ENCODE measurements around the gene PARVB.

Gene PARVB

DNA sequence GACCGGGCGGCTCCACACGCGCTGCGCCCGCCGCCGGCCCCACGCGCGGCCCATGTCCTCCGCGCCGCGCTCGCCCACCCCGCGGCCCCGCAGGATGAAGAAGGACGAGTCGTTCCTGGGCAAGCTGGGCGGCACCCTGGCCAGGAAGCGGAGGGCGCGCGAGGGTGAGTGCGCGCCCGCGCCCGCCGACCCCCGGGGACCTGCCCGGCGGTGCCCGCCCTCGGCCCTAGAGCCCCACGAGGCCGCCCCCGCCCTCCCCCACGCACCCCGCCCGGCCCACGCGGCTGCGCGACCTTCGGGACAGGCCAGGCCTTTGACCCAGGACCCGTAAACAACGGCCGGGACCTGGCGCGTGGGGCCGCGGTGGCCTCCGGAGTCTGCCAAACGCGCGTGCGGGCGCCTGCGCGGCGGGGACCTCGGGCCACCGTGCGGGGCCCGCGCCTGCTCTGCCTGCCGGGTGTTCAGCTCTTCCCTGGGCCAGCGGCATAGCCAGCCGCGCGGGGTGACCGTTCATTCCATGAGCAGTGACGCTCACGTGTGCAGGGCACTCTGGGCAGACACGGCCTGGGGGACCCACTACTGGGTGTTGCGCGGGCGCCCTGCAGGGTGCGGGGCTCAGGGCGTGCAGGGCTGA lies at the start of gene PARVB:
PARVB (plus strand) TSS at position 15 of the 634 bp plus-strand sequence; CDS start at position 53, 38 bp downstream.
- DNase-seq (ENCODE audit: low read depth) = no peak

- DNase-seq (ENCODE audit: low read depth) = no peak
Observed at GRCh38 chr22:43975041-43975440, 49.1 kb upstream of the PARVB start.

DNA sequence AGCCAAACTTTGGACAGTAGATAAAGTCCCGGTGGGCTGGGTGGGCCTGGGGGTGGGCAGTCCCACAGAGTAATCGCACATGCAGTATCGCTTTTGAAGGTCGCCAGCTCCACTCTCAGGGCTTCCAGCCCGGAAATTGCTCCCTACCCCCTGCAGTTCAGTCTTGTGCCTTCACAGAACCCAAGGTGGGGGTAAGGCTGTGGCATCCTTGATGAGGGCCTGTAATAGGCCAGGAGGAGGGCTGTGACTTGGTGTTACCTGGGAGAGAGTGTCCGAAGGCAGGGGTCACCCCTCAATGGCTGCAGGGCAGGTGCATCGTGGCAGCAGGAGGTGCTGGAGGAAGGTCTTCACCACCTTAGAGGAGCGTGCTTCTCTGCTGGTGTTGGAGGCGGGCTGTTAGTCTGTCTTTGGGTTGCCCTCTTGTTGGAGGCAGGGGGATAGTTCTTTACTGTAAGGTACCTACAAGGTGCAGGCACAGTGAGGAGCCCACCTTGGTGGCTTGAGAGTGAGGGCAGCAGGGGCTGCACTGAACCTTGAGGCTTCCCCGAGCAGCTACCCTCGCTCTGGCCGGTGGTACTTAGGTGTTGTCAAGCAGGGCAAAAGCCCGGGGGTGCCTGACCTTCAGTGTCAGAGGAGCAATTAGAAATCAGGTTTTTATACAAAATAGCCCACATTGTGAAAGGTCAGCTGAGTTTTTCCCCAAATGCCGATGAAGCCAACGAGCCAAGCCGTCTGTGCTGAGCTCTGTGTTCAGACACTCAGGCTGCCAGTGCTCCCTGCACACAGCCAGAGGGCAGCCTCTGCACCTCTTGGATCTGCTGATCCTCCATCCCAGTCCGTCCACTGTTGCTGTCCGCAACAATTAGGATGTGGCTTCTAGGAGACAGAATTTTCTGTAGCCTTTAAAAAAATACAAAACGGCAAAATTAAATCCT lies 47.0 kb upstream of the PARVB start:
- DNase-seq (ENCODE audit: low read depth) = no peak

DNA sequence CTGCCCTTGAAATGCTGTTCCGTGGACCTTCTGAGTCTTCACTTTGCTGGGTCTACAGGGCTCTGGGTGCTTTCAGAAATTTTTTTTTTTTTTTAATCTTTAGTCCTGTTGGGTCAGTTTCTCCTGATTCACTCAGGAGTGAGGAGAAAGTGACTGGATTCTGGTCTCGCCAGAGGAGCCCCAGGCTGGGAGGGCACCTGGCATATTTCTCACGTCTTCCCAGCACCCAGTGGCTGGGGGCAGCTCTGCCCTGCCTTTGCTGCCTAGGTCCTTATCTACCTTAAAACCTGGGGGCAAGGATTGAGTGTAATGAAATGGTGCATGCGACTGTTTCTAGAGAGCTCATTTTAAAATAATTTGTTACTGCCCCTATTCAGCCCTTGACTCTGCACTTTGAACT lies 45.5 kb upstream of the PARVB start:
- DNase-seq (ENCODE audit: low read depth) = no peak

GRCh38 chr22:43980579-43980978 lies 43.5 kb upstream of the PARVB start:
- DNase-seq (ENCODE audit: low read depth) = no peak

DNA sequence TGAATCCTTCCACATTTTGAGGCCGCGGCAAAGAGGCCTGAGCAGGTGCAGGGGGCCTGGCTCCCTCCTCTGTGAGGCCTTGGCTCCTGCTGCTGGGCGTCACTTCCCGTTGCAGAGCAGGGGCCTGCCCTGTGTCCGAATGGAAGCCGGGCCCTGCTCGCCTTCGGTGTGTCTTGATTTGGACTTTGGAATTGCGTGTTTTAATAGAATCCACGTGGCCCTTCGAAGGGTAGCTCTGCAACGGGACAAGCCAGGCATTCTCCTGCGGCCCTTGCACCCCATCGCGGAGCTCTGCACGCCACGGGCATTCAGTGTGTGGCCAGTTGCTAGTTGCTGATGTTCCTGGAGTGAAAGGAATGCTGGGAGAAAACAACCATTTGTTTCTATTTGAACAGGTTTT lies 43.1 kb upstream of the PARVB start:
- DNase-seq (ENCODE audit: low read depth) = no peak

GRCh38 chr22:43983808-43984207 lies 40.3 kb upstream of the PARVB start:
- DNase-seq (ENCODE audit: low read depth) = no peak

- no peak for DNase-seq (ENCODE audit: low read depth)
Observed at GRCh38 chr22:43985532-43985931, 38.6 kb upstream of the PARVB start.

DNA sequence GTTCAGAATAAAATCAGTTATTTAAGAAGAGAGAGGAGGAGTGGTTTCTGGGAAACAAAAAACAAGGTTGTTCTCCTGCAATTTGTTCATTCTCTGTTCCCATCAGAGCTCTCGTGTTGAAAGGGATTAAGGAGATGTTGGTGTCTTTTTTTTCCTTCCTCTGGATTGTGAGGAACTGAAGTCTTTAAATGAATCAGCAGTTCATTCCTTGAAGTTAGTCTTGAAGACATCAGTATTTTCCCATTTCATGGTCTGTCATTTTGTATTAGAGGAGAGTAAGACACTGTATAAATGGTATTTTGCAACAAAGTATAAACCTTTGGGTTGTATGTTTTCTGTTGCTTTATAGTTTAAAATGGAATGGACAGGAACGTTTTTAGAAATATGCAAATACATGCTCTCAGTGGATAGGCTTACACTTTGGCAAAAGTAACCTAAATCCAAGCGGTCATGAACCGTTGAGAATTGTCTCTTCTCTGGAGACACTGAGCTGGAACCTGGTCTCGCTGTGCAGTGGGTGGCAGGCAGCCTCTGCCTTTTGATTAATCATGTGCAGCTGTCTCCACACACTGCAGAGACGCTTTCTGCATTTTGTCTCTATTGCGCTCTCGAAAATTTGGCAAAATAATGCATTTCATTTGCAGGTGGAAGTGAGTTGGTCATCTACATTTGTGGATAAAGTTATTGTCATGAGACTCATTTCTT lies 35.8 kb upstream of the PARVB start:
- DNase-seq (ENCODE audit: low read depth) = no peak

- DNase-seq (ENCODE audit: low read depth) = no peak
Observed at GRCh38 chr22:43988960-43989359, 35.1 kb upstream of the PARVB start.

DNA sequence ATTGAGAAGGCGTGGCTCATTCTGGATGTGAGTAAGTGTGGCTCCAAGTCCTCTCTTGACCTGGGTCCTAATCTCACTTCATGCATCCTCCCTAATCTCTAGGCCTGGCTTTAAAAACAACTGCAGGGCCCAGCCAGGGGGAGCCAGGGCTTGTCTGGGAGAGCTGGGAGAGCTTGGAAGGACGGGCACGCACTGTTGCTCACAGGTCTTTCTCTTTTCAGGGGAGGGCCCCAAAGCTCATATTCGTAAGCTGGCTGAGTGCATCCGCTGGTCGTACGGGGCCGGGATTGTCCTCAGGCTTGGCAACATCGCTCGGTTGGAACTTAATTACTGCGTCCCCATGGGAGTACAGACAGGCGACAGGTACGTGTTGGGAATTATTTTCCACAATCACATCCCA lies 34.1 kb upstream of the PARVB start:
- DNase-seq (ENCODE audit: low read depth) = no peak

DNA sequence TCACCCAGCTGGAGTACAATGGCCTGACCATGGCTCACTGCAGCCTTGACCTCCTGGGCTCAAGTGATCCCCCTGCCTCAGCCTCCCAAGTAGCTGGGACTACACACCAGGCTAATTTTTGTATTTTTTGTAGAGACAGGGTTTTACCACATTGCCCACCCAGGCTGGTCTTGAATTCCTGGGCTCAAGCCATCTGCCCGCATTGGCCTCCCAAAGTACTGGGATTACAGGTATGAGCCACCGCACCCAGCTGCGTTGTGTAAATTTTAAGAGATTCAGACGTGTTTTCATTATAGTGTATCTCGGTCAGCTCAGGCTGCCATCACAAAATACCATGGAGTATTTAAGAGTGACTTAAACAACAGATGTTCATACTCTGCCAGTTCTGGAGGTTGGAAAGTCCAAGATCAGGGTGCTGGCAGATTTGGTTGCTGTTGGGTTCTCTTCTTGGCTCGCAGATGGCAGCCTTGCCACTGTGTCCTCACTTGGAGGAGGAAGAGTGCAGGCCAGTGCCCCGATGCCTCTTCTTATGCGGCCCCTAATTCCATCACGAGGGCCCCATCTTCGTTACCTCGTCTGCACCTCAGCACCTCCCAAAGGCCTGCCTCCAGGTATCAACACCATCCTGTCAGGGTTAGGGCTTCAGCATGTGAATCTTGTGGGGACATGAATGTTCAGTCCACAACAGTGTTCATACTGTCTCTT lies 32.6 kb upstream of the PARVB start:
- DNase-seq (ENCODE audit: low read depth) = no peak

GRCh38 chr22:43992331-43992821 lies 31.7 kb upstream of the PARVB start:
- no peak for DNase-seq (ENCODE audit: low read depth)

DNA sequence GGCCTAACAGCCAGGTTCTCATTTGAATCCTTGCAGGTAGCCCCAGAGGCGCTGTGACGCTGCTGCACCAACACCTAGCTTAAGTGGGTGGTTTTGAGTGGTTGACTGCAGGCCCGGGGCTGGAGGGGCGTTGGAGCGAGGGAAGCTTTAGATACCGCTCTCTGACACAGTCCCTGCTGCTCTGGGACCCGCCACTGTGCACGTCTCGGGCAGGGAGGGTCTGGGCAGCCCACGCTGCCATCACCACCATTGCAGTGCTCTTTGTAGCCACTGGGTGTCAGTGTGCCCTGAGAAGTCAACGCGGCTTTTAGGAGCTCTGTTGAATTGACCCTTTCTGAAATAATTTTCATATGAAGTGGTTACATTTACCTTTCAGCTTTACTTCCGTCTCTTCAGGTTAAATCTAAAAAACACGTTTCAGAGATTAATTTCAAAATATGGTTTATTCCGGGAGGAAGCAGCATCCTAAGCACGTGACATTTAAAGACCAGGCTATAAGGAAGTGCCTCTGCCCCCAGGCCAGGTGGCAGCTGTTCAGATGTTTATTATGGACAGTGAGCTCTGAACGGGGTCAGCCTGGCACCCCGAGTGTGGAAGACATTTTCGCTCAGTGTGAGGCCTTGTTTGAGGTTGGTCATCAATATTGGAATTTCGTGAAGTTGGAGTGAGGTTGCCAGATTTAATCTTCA lies 30.9 kb upstream of the PARVB start:
- peak; percentile 17 for DNase-seq (ENCODE audit: low read depth)

DNA sequence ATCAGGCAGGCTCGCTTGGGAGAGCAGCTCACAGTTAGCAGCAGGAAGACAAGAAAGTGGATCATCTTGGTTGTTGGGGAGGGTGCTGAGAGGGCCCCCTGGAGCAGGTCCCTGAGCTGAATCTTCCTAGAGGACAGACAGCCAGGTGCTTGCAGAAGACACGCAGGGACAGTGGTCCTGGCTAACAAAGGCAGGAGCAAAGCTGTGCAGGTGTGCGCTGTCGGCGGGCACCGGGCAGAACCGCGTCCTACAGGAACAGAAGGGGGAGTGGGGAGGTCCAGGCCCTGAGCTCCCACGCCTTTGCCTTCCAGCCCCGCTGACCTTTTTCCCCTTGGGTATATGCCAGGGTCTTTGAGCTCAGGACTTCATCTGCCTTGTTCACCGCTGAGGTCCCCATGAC lies 30.1 kb upstream of the PARVB start:
- no peak for DNase-seq (ENCODE audit: low read depth)

DNA sequence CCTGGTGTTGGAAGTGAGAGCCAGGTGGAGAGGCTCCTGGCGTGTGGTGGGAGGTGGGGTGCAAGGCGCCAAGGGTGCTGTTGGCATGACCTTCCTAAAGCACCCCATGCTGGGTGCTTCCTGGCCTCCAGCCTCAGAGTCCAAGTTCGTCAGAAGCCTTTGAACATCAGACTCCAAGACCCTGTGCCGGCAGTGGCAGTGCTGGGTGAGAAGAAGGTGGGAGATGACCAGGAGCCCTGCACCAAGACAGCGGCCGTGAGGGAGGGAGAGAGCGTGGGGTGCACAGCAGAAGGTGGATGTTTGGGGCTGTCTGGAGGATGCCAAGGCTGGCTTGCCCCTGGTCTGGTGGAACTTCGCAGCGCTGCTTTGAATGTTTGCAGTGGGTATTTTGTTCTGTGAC lies 29.7 kb upstream of the PARVB start:
- DNase-seq (ENCODE audit: low read depth) = no peak

GRCh38 chr22:43995057-43995685 lies 28.9 kb upstream of the PARVB start:
- DNase-seq (ENCODE audit: low read depth) = no peak

DNA sequence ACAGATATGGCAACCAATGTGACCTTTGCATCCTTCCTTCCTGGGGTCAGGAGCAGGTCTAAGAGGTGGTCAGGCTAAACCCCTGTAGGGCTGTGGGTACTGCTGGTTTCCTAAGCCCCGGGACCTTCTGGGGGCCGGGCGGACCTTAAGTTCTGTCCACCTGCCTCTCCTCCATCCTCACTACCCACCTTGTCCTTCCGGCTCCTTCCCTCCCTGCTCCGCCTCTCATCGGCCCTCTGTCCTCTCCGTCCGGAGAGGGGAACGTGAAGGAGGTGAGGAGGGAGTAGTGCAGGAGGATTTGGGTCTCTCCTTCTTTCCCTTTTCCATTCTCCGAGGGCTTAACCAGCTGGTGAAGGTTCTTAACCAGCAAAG lies 28.3 kb upstream of the PARVB start:
- DNase-seq (ENCODE audit: low read depth) = no peak

- DNase-seq (ENCODE audit: low read depth) = no peak
Observed at GRCh38 chr22:43996170-43996980, 27.7 kb upstream of the PARVB start.

- DNase-seq (ENCODE audit: low read depth) = no peak
Observed at GRCh38 chr22:43996981-43997265, 27.2 kb upstream of the PARVB start.
